ENCODE results near the gene PAWR.
"Not testable (repeated sequence)": the region's sequence is repeated elsewhere in the genome, so short reads cannot be mapped to it uniquely, and the experiment has no call there.

The PAWR gene

DNA sequence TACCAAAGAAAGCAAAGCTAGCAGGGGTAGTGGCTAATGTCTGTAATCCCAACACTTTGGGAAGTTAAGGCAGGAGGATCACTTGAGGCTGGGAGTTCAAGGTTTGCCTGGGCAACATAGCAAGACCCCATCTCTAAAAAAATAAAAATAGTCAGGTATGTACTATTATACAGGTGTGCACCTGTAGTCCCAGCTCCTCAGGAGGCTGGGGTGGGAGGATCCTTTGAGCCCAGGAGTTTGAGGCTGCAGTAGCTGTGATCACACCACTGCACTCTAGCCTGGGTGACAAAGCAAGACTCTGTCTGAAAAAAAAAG lies 142.2 kb downstream of the PAWR start:
- Histone ChIP-seq H3K36me3 (ENCODE audit: control insufficient read depth, insufficient read depth, low read length) (peaks cover 19% of the 10 kb centered on the region), H3K4me3 (ENCODE audit: extremely low read depth, insufficient read depth, low read length, poor library complexity, severe bottlenecking) (no peak overlapping the region), H3K4me1 (ENCODE audit: control insufficient read depth, insufficient read depth, low read length, poor library complexity, severe bottlenecking) (peaks cover 46% of the 10 kb centered on the region), H3K27ac (ENCODE audit: low read depth, low read length, severe bottlenecking) (peak overlapping the region; percentile 94), H3K9me3 (ENCODE audit: control insufficient read depth, low read length) (no peaks in the 10 kb centered on the region)

DNA sequence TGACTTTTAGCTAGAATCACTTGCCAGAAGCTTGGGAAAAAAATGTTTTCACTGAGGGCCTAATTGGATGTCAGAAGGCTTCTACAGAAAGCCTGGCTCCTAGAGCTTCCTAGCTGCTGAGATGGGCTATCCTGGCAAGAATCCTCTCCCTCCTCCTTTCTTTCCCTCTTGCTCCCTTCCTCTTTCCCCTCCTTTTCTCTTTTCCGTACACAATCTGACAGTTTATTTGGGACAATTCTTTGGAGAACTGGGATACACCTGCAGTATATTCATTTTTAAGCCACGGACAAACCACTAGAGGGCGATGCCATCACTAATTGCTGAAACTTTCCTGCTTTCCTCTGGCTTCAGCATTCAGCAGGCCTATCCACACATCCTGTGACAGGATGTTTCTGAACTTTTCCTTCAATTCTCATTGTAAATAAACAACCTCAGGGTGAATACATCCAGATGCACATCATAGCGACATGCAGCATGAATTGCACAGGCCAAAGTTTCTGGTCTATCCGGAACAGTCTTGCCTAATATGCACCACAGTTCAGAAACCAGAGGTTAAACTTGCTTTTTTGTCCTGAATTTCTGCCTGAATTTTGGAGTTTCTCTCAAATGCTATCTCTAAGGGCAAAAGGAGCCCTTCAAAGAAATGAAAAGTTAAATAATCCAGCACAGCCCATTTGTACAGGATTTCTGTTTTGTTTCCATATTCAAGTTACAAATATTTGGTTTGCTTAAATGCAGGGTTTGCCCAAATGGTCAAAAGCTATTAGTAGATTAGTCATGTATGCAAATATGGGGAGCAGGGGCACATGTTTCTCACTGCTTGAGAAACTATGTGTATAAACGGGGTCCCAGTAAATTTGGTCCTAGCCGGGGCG lies 142.8 kb downstream of the PAWR start:
- Histone ChIP-seq H3K4me1 (ENCODE audit: control insufficient read depth, insufficient read depth, low read length, poor library complexity, severe bottlenecking) (peaks cover 46% of the 10 kb centered on the region), H3K9me3 (ENCODE audit: control insufficient read depth, low read length) (no peaks in the 10 kb centered on the region), H3K36me3 (ENCODE audit: control insufficient read depth, insufficient read depth, low read length) (peaks cover 14% of the 10 kb centered on the region), H3K27ac (ENCODE audit: low read depth, low read length, severe bottlenecking) (peak overlapping the region; percentile 94), H3K4me3 (ENCODE audit: extremely low read depth, insufficient read depth, low read length, poor library complexity, severe bottlenecking) (no peak overlapping the region)
- WGBS, 2 experiments (ENCODE audit: insufficient coverage in 2 of 2), result 26 to 39% methylated on average over 6 of the region's 8 CpGs

DNA sequence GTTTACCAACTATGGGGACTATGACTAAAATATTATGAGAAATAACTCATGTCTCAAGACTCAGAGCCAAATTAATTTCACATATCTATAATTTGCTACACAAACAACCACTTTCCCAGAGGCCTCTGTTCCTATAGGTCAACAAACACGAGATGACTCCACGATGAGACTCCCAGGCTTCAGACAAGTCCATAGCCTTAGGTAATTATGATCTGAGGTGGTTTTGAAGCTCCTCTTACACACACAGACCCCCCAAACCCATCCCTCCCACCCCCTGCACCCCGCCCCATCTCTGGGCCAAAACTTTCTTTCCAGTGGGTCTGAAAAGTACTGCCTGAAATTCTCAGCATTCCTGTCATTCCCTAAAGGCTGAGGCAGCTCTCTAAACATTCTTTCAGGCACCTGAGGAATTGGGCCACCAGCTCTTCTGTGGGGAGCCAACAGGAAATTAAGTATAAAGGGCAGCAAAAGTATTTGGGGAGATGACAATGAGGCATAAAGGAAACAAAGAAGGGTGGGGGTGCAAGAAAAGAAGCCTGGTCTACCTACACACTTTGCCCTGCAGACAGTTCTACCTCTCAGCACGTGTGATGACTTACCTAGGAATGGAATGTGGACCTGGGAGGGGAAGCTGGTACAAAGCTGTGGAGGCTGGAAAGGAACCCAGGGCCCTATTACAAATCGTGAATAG lies 143.6 kb downstream of the PAWR start:
- peaks cover 46% of the 10 kb centered on the region for H3K4me1 ChIP-seq (ENCODE audit: control insufficient read depth, insufficient read depth, low read length, poor library complexity, severe bottlenecking)
- no peaks in the 10 kb centered on the region for H3K9me3 ChIP-seq (ENCODE audit: control insufficient read depth, low read length)
- 0 to 20% methylated on average over 1 to 3 of the region's 5 CpGs for WGBS, 2 experiments (ENCODE audit: insufficient coverage in 2 of 2)
- H3K36me3 ChIP-seq (ENCODE audit: control insufficient read depth, insufficient read depth, low read length), result peaks cover 9% of the 10 kb centered on the region
- peak overlapping the region; percentile 94 for H3K27ac ChIP-seq (ENCODE audit: low read depth, low read length, severe bottlenecking)
- no peak overlapping the region for H3K4me3 ChIP-seq (ENCODE audit: extremely low read depth, insufficient read depth, low read length, poor library complexity, severe bottlenecking)

DNA sequence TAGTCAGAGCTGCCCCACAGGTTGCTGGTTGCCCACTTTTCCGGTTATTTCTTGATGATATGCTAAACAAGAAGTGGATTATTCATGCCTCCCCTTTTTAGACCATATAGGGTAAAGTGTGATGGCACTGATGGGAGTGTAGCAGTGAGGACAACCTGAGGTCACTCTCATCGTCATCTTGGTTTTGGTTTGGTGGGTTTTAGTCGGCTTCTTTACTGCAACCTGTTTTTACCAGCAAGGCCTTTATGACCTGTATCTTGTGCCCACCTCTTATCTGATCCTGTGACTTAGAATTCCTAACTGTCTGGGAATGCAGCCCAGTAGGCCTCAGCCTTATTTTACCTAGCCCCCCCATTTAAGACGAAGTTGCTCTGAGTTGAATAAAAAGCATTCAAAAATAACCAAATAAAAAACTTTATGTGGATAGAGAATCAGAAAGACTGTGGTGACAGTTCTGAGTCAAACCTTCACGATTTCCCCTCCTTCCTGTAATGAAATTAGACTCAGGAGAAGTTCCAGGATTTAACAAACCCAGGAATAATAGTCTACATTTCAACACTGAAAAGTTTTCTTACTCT lies 144.2 kb downstream of the PAWR start:
- Histone ChIP-seq H3K4me1 (ENCODE audit: control insufficient read depth, insufficient read depth, low read length, poor library complexity, severe bottlenecking) (peaks cover 46% of the 10 kb centered on the region), H3K9me3 (ENCODE audit: control insufficient read depth, low read length) (no peaks in the 10 kb centered on the region), H3K27ac (ENCODE audit: low read depth, low read length, severe bottlenecking) (peak overlapping the region; percentile 94), H3K36me3 (ENCODE audit: control insufficient read depth, insufficient read depth, low read length) (peaks cover 4% of the 10 kb centered on the region), H3K4me3 (ENCODE audit: extremely low read depth, insufficient read depth, low read length, poor library complexity, severe bottlenecking) (no peak overlapping the region)
- WGBS, 2 experiments (ENCODE audit: insufficient coverage in 2 of 2), result 80 to 84% methylated on average over 1 to 3 of the region's 5 CpGs

DNA sequence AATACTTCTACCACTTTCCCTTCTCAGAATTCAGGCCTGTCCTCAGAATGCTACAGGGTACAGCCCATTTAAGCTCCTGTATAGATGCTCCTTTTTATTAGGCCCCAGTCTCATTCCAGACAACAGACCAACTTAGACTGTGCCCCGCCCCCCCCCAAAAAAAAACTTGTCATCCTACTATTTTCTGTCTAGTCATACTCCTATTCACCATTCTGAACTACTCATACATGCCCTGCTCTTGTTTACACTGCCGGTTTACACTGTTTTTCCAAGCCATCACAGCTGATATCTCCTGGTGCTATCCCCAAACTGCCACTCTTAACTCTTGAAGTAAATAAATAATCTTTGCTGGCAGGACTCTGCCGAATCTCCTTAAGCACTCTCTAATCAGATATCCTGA lies 146.3 kb downstream of the PAWR start:
- WGBS, 2 experiments (ENCODE audit: insufficient coverage in 2 of 2), result 40% methylated on average over 1 of the region's 3 CpGs; no CpG with 5 or more reads in 1 of the 2 experiments
- not testable (repeated sequence) for H3K36me3 ChIP-seq (ENCODE audit: control insufficient read depth, insufficient read depth, low read length); H3K9me3 ChIP-seq (ENCODE audit: control insufficient read depth, low read length); H3K4me3 ChIP-seq (ENCODE audit: extremely low read depth, insufficient read depth, low read length, poor library complexity, severe bottlenecking); H3K27ac ChIP-seq (ENCODE audit: low read depth, low read length, severe bottlenecking)
- peaks cover 43% of the 10 kb centered on the region for H3K4me1 ChIP-seq (ENCODE audit: control insufficient read depth, insufficient read depth, low read length, poor library complexity, severe bottlenecking)

DNA sequence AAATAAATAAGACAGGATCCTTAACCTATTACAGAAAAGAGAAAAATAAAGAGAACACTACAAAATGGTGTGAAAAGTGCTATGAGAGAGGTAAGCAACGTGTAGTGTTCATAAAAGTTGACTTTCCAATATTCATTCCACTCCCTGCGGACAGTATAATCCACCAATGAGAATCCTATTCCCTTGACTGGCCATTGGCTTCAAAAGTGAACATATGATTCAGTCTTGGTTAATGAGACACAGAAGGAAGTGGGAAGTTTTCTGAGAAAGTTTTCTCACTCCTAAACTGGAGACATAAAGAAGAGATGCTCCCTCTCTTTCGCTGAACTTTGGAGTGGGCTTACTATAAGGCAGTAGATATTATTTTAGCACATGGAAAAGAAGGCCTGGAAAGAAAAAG lies 153.1 kb downstream of the PAWR start:
- 100% methylated on average over 1 of the region's 3 CpGs; no CpG with 5 or more reads in 1 of the 2 experiments for WGBS, 2 experiments (ENCODE audit: insufficient coverage in 2 of 2)
- Histone ChIP-seq H3K4me3 (ENCODE audit: extremely low read depth, insufficient read depth, low read length, poor library complexity, severe bottlenecking) (no peak overlapping the region), H3K27ac (ENCODE audit: low read depth, low read length, severe bottlenecking) (no peak overlapping the region), H3K36me3 (ENCODE audit: control insufficient read depth, insufficient read depth, low read length) (no peaks in the 10 kb centered on the region), H3K9me3 (ENCODE audit: control insufficient read depth, low read length) (no peaks in the 10 kb centered on the region), H3K4me1 (ENCODE audit: control insufficient read depth, insufficient read depth, low read length, poor library complexity, severe bottlenecking) (no peaks in the 10 kb centered on the region)

DNA sequence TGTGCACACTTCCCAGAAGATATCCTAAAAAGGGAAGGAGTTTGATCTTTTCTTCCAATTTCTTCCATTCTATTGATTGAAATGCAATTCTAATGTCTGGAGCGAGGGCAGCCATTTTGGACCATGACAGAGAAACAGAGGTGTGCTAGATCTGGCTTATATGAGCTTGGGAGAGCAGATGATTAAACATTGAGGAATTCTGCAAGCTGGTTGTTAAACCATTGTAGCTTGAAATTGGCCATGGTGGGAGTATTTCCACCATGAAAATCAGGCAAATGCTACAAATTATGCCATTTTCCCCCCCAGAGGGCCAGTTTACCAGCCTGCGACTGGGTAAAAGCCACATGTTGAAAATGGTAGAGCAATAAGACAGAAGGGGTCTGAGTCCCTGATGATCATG lies 155.0 kb downstream of the PAWR start:
- H3K9me3 ChIP-seq (ENCODE audit: control insufficient read depth, low read length), result no peaks in the 10 kb centered on the region
- H3K36me3 ChIP-seq (ENCODE audit: control insufficient read depth, insufficient read depth, low read length), result no peaks in the 10 kb centered on the region
- no peak overlapping the region for H3K27ac ChIP-seq (ENCODE audit: low read depth, low read length, severe bottlenecking)
- H3K4me3 ChIP-seq (ENCODE audit: extremely low read depth, insufficient read depth, low read length, poor library complexity, severe bottlenecking), result no peak overlapping the region
- 100% methylated on average over 1 of the region's 2 CpGs; no CpG with 5 or more reads in 1 of the 2 experiments for WGBS, 2 experiments (ENCODE audit: insufficient coverage in 2 of 2)
- H3K4me1 ChIP-seq (ENCODE audit: control insufficient read depth, insufficient read depth, low read length, poor library complexity, severe bottlenecking), result no peaks in the 10 kb centered on the region

All from mesodermal cell (in vitro differentiated cells).